Prostate gland (tissue), 2 donors: ENCODE data around the gene RBMY1A1. TPM values are rescaled to one million over a fixed set of nuclear protein-coding genes. Genes with fewer than 3 reads are reported as not detected.
"Not testable (repeated sequence)": the region's sequence is repeated elsewhere in the genome, so short reads cannot be mapped to it uniquely, and the experiment has no call there.

Experiments used
- DNase-seq: peaks from one replicate; pipeline ENCODE4 v3.0.0-alpha.2; 2019; ENCODE audit warnings: low spot score
- H3K27ac ChIP-seq, 2 donors: fragments of 200-600 bp; sonication (generic); 2 replicates each; pipeline ENCODE4 v1.5.1; 2017 to 2019
- H3K27me3 ChIP-seq: fragments of 200-600 bp; sonication (generic); replicated peaks from 2 replicates; pipeline ENCODE4 v1.5.1; 2019; ENCODE audit not compliant: insufficient read depth
- H3K36me3 ChIP-seq, 2 donors: fragments of 200-600 bp; sonication (generic); 1 replicate in 1 of 2; 2 replicates in 1 of 2; pipeline versions ENCODE4 v1.5.1 to v1.8.1; 2017 to 2019
- H3K4me1 ChIP-seq: fragments of 200-600 bp; sonication (generic); replicated peaks from 2 replicates; pipeline ENCODE4 v1.5.1; 2019
- H3K4me3 ChIP-seq, 2 donors: fragments of 200-600 bp; sonication (generic); 2 replicates each; pipeline ENCODE4 v1.5.1; 2017 to 2019
- H3K9me3 ChIP-seq: fragments of 200-600 bp; sonication (generic); 2 replicates; pipeline ENCODE4 v1.5.1; 2017
- CTCF ChIP-seq, 4 experiments: fragments of 200-600 bp in 2 of 4; fragments of 450-650 bp in 2 of 4; sonication (generic) in 2 of 4; IDR thresholded peaks; 1 replicate in 3 of 4; 2 replicates in 1 of 4; pipeline ENCODE4 v1.5.1; 2016 to 2019; ENCODE audit warnings: antibody characterized with exemption in 4 of 4, mild to moderate bottlenecking in 2 of 4, moderate library complexity in 2 of 4
- POLR2A ChIP-seq: fragments of 450-650 bp; IDR thresholded peaks from one replicate; pipeline ENCODE4 v1.6.1; 2016; ENCODE audit warnings: antibody characterized with exemption, mild to moderate bottlenecking
- POLR2AphosphoS5 ChIP-seq: sonication (generic); formaldehyde crosslinking; IDR thresholded peaks from one replicate; pipeline ENCODE4 v1.6.1; 2017; ENCODE audit warnings: antibody characterized with exemption
- WGBS: methylation state at CpG from one replicate; pipeline ENCODE4 v1.1.5; 2018; 5-methylcytosine and 5-hydroxymethylcytosine counted together
- intact Hi-C: fragments of 100-400 bp; cut with DNase I; formaldehyde crosslinking; loops from one replicate; pipeline ENCODE4 v1.14.2; 2022
- total RNA-seq, 2 donors: library from RNA; depleted of rRNA; stranded (reverse); fragments of >200 nt; gene quantifications; one replicate each; pipeline ENCODE4 v1.1.0, GENCODE V29; 2016

The RBMY1A1 gene
- total RNA-seq: 10 to 100 TPM in 1 of 2 donors, not detected in 1; 11.8 TPM

DNA sequence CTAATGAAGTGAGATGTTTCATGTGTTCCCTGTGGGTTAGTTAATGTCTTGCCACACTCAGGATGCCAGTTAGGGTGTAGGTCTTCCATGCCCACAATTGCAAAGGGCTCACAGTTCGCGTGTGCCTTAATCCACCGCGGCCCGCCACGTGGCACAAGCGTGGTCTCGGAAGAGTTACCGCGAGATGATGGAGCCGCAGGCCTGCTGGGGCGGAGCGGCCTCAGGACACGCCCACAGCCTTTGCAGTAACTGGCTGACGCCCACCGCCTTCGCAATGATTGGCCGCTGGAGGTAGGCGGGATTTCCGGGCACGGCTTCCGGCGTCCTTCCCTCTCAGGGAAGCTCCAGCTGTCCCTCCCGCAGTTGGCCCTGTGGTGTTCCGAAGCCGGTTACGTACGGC is at the start of gene RBMY1A1:
Gene RBMY1A1 (plus strand): TSS at position 301 of the 400 bp plus-strand sequence. CDS start 2,013 bp downstream, outside the sequence.
- H3K27ac ChIP-seq, H3K9me3 ChIP-seq, H3K4me1 ChIP-seq, H3K27me3 ChIP-seq, DNase-seq, H3K4me3 ChIP-seq, H3K36me3 ChIP-seq, intact Hi-C loops: not testable (repeated sequence)
- no CpG with 5 or more reads among the region's 28 CpGs for whole genome bisulfite sequencing

- H3K9me3 ChIP-seq, H3K27ac ChIP-seq, DNase-seq, H3K4me3 ChIP-seq, intact Hi-C loops, H3K36me3 ChIP-seq, H3K27me3 ChIP-seq, H3K4me1 ChIP-seq: not testable (repeated sequence)
- WGBS: no CpG with 5 or more reads among the region's 28 CpGs
Observed at GRCh38 chrY:21511038-21511437, 23.6 kb upstream of the RBMY1A1 start, which contains the start of gene RBMY1B. Gene RBMY1B, plus strand, starts transcription at chrY:21511338. Its CDS starts 2,013 bp downstream, at chrY:21513351.

GRCh38 chrY:21559316-21559984 is 24.8 kb downstream of the RBMY1A1 start:
- H3K4me3 ChIP-seq, intact Hi-C loops, H3K36me3 ChIP-seq, DNase-seq, H3K4me1 ChIP-seq, H3K9me3 ChIP-seq, H3K27ac ChIP-seq, H3K27me3 ChIP-seq: not testable (repeated sequence)
- WGBS: no CpG with 5 or more reads among the region's 5 CpGs

DNA sequence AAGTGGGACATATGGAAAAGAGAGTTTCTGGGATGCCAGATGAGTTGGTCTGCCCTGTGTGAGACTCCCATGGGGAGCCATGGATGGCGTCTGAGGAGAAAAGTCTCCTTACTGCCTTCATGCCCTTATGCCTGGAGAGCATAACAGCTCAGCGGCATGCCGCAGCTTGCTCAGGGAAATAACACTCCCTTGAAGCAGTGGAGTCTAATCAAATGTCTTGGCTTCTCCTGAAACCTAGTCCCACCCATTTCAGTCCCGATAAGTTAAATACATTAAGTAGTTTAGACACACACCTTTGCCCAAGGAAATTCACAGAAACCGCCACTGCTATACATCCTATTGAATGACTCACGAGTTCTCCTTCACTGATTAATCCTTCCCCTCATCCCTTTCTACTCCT is 50.8 kb downstream of the RBMY1A1 start:
- WGBS: 67% methylated on average over 5 of the region's 6 CpGs
- no peaks in the 10 kb centered on the region for H3K4me1 ChIP-seq
- no peaks in the 10 kb centered on the region for H3K9me3 ChIP-seq
- intact Hi-C loops: no loop called here
- no peaks in the 10 kb centered on the region for H3K36me3 ChIP-seq
- H3K27ac ChIP-seq: no peak overlapping the region
- TF ChIP-seq POLR2A (no peak), POLR2AphosphoS5 (no peak), CTCF (IDR thresholded peaks at IDR 0.05) (no peak)
- no peaks in the 10 kb centered on the region for H3K27me3 ChIP-seq
- no peak for DNase-seq
- H3K4me3 ChIP-seq: no peak overlapping the region

- H3K27me3 ChIP-seq, H3K9me3 ChIP-seq, DNase-seq, H3K4me3 ChIP-seq, H3K4me1 ChIP-seq, intact Hi-C loops, H3K36me3 ChIP-seq, H3K27ac ChIP-seq: not testable (repeated sequence)
- 88% methylated on average over 5 of the region's 6 CpGs for WGBS
Observed at GRCh38 chrY:21586454-21586853, 51.8 kb downstream of the RBMY1A1 start.

GRCh38 chrY:21592059-21592458 is 57.4 kb downstream of the RBMY1A1 start:
- H3K4me3 ChIP-seq: no peak overlapping the region
- WGBS: 54% methylated on average over 6 of the region's 6 CpGs
- no peak overlapping the region for H3K27ac ChIP-seq
- TF ChIP-seq POLR2A (no peak), CTCF (IDR thresholded peaks at IDR 0.05) (no peak), POLR2AphosphoS5 (no peak)
- no peaks in the 10 kb centered on the region for H3K27me3 ChIP-seq
- DNase-seq: no peak
- H3K36me3 ChIP-seq: no peaks in the 10 kb centered on the region
- no peaks in the 10 kb centered on the region for H3K9me3 ChIP-seq
- no peaks in the 10 kb centered on the region for H3K4me1 ChIP-seq
- intact Hi-C loops: no loop called here

- H3K36me3 ChIP-seq, DNase-seq, H3K27me3 ChIP-seq, H3K4me3 ChIP-seq, H3K27ac ChIP-seq, H3K9me3 ChIP-seq, H3K4me1 ChIP-seq, intact Hi-C loops: not testable (repeated sequence)
- WGBS: 90% methylated on average over 6 of the region's 16 CpGs
Observed at GRCh38 chrY:21596287-21596686, 61.6 kb downstream of the RBMY1A1 start.

Other genes with a start within 250 kb of the RBMY1A1 start
- gene RBMY1B, start 23.5 kb upstream of the RBMY1A1 start, total RNA-seq: 1 to 10 TPM in 1 of 2 donors, not detected in 1; 1.2 TPM